Stimulated activated CD8-positive, alpha-beta memory T cell treated with anti-CD3 and anti-CD28 coated beads, Interleukin-7, amount 100 ng/mL, for 4 hours (primary cell): ENCODE results near the gene ZNF516.
"Not testable (repeated sequence)": the region's sequence is repeated elsewhere in the genome, so short reads cannot be mapped to it uniquely, and the experiment has no call there.

Experiments
- DNase-seq, 2 donors: peaks; one replicate each; pipeline ENCODE4 v3.0.0-alpha.2; 2020; ENCODE audit warnings: low read depth in 2 of 2

Gene ZNF516, protein sequence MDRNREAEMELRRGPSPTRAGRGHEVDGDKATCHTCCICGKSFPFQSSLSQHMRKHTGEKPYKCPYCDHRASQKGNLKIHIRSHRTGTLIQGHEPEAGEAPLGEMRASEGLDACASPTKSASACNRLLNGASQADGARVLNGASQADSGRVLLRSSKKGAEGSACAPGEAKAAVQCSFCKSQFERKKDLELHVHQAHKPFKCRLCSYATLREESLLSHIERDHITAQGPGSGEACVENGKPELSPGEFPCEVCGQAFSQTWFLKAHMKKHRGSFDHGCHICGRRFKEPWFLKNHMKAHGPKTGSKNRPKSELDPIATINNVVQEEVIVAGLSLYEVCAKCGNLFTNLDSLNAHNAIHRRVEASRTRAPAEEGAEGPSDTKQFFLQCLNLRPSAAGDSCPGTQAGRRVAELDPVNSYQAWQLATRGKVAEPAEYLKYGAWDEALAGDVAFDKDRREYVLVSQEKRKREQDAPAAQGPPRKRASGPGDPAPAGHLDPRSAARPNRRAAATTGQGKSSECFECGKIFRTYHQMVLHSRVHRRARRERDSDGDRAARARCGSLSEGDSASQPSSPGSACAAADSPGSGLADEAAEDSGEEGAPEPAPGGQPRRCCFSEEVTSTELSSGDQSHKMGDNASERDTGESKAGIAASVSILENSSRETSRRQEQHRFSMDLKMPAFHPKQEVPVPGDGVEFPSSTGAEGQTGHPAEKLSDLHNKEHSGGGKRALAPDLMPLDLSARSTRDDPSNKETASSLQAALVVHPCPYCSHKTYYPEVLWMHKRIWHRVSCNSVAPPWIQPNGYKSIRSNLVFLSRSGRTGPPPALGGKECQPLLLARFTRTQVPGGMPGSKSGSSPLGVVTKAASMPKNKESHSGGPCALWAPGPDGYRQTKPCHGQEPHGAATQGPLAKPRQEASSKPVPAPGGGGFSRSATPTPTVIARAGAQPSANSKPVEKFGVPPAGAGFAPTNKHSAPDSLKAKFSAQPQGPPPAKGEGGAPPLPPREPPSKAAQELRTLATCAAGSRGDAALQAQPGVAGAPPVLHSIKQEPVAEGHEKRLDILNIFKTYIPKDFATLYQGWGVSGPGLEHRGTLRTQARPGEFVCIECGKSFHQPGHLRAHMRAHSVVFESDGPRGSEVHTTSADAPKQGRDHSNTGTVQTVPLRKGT

DNA sequence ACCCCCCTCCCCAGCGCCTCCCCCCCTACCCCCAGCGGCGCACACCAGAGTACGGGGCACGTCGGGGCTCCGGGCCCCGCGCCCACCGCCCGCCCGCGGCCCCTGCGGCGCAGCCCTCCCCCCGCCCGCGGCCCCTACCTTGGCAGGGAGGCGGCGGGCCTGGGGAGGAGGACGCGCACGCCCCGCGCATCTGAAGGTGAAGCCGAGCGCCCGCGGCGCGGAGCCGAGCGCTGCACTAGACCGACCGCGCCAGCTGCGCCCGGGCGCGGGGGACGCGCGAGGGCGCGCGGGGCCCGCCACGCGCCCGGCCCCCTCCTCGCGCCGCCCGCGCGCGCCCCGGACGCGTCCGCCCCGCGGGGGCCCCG, at the start of gene ZNF516:
Gene ZNF516, minus strand, starts transcription at position 237 of the 365 bp plus-strand sequence. CDS start 52,188 bp downstream, outside the sequence.
- DNase-seq = peak in 1 of 2 donors; percentile 17

DNA sequence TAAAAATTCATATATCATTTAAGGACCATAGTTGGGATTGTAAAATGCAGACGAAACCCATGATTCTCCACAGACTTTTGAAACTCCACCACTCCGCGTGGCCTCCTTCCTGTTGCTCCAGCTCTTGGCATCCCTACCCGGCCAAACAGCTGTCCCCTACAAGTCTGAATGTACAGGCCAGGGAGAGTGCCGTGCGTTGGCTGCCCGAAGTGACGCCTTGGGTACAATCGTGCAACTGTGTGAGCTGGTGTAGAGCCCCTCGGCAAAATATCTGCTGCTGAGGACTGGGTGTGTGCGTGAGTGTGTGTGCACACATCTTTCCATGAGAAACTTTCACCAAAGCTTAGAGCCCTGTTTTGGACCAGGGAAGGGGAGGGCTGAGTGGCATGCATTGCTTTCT, 43.8 kb upstream of the ZNF516 start:
- no peak for DNase-seq

DNA sequence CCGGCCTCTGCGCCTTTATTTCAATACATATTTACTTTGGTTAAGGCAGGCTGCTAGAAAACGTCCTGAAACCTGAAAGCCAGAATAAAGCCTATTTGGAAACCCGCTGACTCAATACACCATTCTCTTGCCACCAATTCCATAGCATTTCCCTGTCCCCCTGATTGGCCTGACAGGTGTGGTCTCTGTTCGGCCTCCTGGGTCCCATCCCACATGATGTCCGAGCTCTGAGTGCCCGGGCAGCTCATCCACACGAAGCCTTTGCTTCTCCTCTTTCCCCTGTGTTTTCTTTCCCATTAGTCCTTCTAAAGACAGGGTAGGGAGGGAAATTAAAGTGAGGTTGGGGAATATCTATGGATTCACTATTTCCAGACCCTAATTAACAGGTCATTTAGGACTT, 42.6 kb upstream of the ZNF516 start:
- DNase-seq = no peak

DNA sequence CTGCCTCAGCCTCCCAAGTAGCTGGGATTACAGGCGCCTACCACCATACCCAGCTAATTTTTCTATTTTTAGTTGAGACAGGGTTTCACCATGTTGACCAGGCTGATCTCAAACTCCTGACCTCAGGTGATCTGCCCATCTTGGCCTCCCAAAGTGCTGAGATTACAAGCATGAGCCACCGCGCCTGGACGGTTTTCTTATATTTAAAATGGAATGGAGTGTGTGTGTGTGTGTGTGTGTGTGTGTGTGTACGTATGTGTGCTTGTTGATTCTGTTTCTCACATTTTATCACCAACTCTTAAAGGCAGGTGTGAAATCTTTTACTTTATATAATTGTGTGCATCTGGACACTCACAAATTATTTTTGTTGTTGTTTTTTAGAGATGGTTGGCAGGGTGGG, 41.6 kb upstream of the ZNF516 start:
- DNase-seq = not testable (repeated sequence)

DNA sequence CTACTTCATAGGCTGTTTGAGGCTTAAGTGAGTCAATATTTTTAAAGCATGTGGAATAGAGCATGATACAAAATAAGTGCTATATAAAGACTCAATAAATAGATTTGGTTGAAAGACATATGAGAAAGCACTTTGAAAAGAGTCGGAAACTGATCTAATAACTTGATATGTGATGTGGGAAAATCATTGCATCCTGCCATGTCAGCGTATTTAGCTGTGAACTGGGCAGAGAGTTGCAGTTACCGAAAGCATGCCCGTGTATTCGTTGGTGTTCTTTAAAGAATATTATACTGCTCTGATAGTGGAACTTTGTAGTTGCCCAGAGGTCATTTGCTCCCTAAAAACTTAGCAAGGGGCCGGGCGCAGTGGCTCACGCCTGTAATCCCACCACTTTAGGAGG, 37.8 kb upstream of the ZNF516 start:
- no peak for DNase-seq

DNA sequence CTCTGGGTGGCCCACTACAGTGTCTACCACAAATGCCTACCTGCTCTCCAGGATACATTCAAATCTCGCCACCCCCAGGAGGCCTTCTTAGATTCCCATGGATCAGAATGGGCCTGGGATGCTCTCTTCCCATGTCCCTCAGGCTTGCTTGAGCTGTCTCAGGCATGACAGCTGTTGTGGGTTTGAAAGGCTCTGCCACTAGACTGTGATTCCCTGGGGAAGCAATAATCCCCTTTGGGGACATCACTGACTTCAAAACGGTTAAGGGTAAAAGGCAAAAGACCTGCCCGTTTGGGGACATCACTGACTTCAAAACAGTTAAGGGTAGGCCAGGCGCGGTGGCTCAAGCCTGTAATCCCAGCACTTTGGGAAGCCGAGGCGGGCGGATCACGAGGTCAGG, 35.8 kb upstream of the ZNF516 start:
- no peak for DNase-seq

DNA sequence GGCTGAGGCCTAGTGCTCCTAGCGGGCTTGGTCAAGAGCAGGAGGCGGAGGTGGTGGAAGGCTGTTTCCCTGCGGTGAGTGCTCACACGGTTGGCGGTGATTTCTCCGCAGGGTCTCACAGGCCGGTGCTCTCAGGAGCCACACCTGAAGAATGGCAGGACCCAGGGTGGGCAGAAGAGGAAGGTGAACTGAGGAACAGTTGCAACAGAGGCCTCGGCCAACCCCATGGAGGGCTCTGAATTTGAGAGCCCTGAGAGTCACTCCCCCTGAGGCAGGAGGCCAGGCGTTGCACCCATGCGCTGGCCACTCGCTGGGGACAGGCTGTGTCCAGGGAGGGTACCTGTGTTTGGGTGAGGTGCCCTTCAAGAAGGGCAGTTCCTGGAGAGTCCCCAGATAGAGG, 35.3 kb upstream of the ZNF516 start:
- DNase-seq = no peak

DNA sequence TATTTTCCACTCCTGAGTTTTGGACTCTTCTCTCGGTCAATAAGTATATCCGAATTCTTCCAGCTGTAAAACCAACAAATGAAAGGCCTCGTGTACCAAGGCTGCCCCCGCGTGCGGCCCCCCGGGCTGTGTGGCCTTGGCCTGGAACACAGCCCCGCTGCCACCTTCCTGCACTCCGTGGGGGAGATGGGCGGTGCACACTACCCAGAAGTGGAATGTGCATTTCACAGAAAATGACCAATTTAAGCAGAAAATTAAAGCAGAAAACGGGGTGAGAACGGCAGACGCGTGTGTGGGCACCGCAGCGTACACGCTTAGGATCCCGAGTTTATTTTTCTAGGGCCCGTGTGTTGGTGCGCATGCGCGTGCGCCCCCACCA, 34.4 kb upstream of the ZNF516 start:
- DNase-seq = no peak

DNA sequence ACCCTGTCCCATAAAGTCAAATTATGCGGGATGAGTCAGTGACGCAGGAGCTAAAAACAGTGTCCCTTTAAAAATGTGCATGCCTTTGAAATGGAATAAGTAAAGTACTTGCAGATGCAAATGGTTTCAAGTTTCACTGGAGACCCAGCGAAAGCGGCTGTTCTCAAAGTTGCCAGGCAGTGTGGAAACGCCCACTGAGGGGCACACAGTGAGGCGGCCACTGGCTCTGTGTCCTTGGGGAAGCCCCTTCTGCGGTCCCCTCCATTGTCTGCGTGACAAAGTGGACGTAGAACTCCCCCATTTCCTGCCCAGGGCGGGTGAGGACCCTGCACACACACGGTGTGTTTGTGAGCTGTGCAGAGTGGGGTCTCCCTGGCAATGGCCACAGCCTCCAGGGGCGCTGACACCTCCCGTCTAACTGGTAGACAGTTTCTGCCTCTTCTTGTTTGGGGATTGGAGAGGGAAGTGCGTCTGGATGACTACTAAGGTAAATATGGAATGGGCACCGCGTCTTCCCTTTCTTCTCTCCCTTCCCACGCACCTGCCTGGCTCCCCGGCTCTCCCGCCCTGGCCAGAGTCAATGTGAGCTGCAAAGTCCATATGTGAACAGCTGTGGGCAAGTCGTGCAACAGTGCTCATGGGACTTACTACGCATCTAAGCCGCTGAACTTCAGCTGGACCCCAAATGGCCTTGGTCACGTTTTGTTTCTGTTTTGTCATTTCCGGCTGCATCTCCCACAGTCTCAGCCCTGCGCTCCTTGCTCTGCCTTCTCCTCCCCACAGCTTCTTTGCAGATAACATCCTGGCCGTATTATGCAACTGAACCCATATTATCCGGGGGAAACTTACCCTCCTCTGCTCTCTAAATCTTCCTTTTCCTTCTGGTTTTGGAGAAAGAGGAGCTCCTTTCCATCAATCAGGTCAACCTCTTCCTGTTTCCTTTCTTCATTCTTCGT, 33.7 kb upstream of the ZNF516 start:
- no peak for DNase-seq

DNA sequence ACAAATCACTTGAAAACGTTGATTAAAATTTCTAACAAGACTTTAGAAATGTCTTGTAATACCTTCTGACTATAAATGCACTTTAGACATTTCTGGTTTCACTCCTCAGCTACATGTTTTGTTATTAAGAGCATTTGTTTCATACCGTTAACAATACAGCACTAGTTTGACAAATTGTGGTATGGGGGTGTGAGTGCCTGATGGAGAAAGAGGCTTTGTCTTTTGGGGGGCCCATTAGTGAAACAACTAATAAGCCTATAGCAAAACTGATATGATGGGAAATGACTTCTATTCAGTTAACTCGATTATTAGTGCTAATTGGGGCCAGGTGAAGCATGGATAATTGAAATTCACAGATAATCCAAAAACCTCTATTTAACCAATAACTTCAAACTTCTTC, 30.9 kb upstream of the ZNF516 start:
- DNase-seq = no peak

DNA sequence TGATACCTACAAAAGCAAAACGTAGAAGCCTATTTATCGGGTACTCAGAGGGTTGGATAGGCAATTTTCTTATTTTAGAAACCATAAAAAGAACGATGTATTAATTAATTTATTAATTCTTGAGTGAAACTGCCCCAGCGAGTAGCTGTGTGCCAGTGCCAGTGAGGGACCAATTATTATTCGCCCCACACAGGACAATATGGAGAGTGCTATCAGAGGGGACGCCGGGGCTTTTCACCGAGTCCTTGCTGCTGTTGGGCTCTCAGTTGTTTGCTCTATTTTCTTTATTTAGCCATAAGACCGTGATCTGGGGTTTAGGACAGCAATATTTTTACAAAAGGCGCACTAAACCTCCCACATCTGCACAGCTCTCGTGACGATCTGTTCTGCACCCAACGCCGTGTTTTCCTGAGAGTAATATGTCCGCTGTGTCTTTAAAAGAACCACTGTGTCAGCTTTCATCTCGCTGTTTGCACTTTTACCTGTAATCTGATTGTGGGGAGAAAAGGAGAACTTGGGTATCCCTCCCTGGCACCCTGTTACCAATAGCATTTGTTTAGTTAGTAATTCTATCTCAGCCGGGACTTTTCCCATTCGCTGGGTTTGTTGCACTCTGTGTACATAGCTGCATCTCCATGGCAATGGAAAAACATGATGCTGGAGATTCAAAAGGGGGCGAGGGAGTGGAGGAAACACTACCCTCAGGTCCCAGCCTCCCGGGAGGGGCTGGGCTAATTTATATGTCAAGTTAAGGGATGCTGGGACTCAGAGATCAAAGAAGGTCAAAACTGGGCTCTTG, 30.1 kb upstream of the ZNF516 start:
- DNase-seq = no peak

DNA sequence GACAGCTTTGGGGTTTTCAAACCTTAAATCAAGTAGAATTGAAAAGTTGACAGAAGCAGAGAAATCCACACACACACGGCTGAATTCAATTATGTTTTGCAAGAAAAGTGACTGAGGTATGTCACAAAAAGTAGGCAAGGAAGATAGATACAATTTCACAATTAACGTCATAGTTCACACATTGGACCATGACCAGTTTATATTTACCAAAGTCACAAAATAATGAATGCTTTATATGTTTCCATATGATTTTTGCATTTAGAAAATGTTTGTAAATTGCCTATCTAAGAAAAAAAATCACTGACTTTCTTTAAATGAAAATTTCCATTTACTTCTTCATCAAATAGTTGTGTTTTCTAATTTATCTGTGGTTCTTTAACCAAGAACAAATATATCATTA, 29.4 kb upstream of the ZNF516 start:
- DNase-seq = no peak

DNA sequence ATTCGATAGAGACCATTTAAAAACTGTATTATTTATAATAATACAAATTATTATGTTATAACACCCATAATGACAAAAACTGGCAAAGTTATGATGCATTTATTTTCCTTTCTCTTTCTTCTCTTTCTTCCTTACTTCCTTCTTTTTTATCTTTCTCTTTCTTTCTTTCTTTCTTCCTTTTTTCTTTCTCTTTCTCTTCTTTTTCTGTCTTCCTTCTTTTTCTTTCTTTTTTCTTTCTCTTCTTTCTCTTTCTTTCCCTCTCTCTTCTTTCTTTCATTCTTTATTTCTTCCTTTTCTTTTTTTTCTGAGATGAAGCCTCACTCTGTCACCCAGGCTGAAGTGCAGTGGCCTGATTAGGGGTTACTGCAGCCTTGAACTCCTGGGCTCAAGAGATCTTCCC, 27.5 kb upstream of the ZNF516 start:
- DNase-seq = no peak

DNA sequence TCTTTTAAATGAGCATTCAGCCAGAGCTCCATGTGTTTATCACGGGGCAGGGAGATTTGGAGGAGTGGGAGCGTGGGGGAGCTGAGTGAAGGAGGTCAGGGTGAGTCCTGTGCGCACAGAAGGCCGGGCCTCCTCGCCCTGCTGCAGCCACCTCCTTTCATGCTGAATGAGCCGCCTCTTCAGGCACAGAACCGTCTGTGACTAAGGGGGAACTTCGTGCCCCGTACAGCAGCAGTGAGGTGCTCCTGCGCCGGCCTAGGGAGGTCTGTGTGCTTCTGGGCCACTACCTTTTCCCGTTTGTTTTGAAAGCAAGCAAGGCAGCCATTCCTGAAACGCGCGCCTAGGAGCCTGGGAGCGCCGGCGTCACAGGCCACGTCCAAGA, 27.1 kb upstream of the ZNF516 start:
- DNase-seq = no peak

DNA sequence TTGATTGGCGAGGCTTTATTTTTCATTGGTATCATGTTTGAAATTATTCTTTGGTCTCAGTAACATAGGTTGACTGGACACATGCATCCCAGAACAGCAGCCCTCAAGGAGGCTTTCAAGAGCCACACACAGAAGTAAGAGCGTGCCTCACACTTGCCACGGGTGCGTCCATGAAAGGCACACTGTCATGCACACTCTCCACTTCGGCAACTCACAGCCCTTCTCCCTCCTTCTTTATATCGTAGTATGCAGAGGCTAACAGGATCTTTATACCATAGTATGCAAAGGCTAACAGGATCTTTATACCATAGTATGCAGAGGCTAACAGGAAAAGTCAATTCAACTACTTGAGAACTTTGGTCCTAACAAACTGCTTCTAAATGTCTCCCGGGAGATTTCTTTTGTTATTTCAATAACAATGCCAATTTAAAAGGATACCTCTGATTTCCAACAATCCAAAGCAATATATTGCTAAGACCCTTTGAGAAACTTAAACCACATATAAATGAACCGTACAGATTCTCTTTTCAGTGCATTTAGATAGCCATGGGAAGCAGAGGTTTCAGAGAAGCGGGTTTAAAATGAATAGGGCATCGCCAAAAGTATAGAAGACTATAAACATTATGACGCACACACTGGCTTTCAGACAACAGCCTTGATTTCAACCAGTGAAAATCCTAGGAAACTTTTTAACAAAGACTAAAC, 26.5 kb upstream of the ZNF516 start:
- DNase-seq = no peak

DNA sequence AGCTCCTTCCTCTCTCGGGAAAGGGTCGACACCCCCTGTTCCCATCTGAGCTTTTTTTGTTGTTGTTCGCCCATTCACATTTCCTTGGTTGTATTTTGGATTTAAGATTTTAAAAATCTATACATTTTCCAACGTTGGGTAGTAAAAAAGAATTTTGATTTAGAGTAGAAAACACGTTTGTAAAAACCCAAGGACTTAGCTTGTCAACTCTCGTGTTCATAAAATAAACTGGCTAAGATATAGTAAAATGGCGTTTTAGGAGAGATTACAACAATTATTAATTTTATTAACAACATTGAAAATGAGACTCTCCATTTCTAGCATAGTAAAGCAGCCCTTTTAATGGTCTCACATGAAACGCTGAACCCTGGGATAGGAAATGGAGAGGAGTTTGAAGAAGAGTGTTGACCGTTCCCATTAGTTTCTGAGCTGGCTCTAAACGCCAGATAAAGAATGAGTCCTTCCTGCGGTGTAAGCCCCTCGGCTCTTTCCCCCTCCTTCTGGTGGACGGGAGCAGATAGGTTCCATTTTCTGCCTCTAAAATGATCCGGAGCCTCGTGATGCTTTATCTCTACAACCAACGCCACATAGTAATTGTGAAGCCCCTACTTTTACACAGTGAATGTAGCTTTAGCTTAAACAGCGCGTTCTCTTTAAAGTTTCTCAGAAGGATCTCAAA, 24.0 kb upstream of the ZNF516 start:
- DNase-seq = no peak

DNA sequence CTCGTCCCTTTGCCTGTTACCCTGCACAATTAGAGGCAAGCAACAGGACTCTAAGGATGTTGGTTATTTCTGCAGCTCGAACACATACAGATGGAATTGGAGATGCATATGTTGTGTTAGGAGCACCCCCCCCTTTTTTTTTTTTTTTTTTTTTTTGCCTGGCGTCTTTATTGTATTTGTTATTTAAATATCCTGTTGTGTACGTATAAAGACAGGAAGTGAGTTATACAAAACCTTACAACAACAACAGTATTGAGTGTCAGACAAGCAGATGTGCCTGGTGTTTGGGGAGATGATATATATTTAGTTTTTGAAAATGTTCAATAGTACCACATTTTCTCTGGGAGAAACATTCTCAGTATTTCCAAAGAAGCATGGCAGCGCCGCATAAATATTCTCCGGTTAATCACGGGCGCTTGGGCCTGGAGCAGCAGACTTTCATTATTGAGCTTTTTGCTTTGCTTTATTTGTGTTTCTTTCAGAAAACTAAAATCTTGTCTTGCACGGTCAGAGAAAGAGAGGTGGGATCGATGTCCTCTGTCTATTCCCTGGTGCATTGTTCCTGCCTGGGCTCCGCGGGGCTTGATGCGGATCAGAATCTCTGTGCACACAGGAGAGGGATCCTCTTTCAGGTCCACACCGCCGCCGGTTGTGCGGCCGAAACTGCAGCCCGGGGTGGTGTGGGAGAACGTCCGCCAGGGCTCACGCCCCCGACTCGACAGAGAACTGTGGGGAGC, 23.2 kb upstream of the ZNF516 start:
- no peak for DNase-seq

DNA sequence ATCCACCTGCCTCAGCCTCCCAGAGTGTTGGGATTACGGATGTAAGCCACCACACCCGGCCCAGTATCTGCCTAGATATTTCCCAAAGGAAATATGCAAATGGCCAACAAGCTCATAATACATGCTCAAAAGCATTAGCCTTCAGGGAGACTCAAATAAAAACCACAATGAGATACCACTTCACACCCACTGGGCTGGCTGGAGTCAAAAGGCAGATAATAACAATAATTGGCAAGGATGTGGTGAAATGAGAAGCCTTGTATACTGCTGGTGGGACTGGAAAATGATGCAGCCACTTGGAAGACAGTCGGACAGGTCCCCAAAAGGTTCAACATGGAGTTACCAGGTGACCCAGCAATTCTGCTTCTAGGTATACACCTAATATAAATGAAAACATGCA, 20.5 kb upstream of the ZNF516 start:
- no peak for DNase-seq

DNA sequence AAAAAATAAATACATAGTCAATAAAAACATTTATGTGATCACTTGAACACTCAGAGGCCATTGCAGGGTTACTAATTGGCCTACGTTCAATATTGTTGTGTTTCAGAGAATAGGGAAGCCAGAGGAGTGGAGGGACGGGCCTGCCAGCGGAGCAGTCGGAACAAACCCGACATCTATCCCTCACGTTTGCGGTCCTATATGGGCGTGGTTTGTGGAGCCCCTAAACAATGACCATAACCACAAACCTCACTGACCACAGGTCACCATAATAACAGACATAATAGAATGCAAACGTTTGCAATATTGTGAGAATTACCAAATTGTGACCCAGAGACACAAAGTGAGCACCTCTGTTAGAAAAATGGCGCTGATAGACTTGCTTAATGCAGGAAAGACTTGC, 19.5 kb upstream of the ZNF516 start:
- no peak for DNase-seq
